ENCODE data around the gene WDR27. TPM values are rescaled to one million over a fixed set of nuclear protein-coding genes. Genes with fewer than 3 reads are reported as not detected.

Gene WDR27
- total RNA-seq, 2 experiments from 2014 or later: 77.2 to 108 TPM

DNA sequence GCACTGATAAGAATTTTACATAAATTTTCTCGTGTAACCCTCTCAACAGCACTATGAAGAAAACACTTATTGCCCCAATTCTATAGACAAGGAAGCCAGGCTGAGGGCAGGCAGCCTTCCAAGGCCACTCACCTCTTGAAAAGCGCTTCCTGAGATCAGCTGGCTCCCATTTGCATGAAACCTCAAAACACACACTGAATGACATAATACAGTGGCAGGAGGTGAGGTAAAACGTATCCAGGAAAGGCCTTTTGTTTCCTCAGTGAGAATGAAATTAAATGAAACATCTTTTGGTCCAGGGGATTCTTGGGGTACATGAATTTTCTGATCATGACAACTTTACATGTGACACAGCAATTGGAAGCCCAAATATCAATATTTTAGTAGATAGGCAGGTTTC, 112.5 kb downstream of the WDR27 start:
- Histone ChIP-seq H3K36me3 (ENCODE audit: insufficient read depth, low read length) (no peaks in the 10 kb centered on the region), H3K4me1 (ENCODE audit: insufficient read depth, low read length, poor library complexity, severe bottlenecking) (peaks cover 17% of the 10 kb centered on the region), H3K4me3 (ENCODE audit: low read depth, low read length, poor library complexity, severe bottlenecking) (no peak overlapping the region), H3K9me3 (ENCODE audit: low read length) (peaks cover 8% of the 10 kb centered on the region; the same call in 1 of the 2 replicates), H3K9me2 (ENCODE audit: insufficient read depth, low read length) (no peaks in the 10 kb centered on the region), H2AFZ (ENCODE audit: low read length) (no peak overlapping the region), H4K20me1 (ENCODE audit: insufficient read depth, low read length) (no peaks in the 10 kb centered on the region), H3K27ac (ENCODE audit: low read depth, low read length, poor library complexity, severe bottlenecking) (no peak overlapping the region), H3K79me2 (ENCODE audit: insufficient read depth, low read depth, low read length) (no peaks in the 10 kb centered on the region), H3K4me2 (ENCODE audit: low read length) (peak overlapping the region; percentile 35; the same call in 1 of the 2 replicates)
- ChIA-PET POLR2A (no interaction called here), CTCF (ENCODE audit: unreplicated experiment) (no interaction called here)
- no TSS peak for BruUV-seq (replicated peaks)
- intact Hi-C loops (cut with micrococcal nuclease; ENCODE audit: unreplicated experiment): no loop called here
- DNase-seq (ENCODE audit: low spot score): peak; percentile 23
- TF ChIP-seq, protein P1, sequence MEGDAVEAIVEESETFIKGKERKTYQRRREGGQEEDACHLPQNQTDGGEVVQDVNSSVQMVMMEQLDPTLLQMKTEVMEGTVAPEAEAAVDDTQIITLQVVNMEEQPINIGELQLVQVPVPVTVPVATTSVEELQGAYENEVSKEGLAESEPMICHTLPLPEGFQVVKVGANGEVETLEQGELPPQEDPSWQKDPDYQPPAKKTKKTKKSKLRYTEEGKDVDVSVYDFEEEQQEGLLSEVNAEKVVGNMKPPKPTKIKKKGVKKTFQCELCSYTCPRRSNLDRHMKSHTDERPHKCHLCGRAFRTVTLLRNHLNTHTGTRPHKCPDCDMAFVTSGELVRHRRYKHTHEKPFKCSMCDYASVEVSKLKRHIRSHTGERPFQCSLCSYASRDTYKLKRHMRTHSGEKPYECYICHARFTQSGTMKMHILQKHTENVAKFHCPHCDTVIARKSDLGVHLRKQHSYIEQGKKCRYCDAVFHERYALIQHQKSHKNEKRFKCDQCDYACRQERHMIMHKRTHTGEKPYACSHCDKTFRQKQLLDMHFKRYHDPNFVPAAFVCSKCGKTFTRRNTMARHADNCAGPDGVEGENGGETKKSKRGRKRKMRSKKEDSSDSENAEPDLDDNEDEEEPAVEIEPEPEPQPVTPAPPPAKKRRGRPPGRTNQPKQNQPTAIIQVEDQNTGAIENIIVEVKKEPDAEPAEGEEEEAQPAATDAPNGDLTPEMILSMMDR (conservative IDR thresholded peaks at IDR 0.05; ENCODE audit: low read length): no peak
- no peak for TF ChIP-seq EZH2phosphoT487 (IDR thresholded peaks at IDR 0.05; ENCODE audit: borderline replicate concordance, low read depth, low read length)

DNA sequence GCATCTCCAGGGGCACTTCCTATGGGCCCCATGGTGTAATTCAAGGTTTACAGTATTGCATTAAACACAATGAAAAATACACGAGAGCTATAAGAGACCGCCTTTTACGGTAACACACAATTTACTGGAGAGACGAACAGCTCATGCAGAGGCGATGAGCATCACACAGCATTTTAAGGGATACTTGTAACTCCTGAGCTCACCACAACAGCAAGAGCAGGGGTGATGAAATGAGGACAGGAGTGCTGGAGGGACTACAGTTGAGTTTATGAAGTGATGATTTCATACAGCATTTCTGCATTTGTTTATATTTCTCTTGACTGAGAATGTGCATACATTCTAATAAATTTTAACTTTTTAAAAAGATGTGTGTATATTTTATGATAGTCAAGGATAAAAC, 113.9 kb downstream of the WDR27 start:
- no peak for DNase-seq (ENCODE audit: low spot score)
- Histone ChIP-seq H3K36me3 (ENCODE audit: insufficient read depth, low read length) (no peaks in the 10 kb centered on the region), H3K4me2 (ENCODE audit: low read length) (no peak overlapping the region), H3K9me3 (ENCODE audit: low read length) (peaks cover 8% of the 10 kb centered on the region; the same call in 1 of the 2 replicates), H2AFZ (ENCODE audit: low read length) (no peak overlapping the region), H3K4me3 (ENCODE audit: low read depth, low read length, poor library complexity, severe bottlenecking) (no peak overlapping the region), H3K27ac (ENCODE audit: low read depth, low read length, poor library complexity, severe bottlenecking) (no peak overlapping the region), H4K20me1 (ENCODE audit: insufficient read depth, low read length) (no peaks in the 10 kb centered on the region), H3K79me2 (ENCODE audit: insufficient read depth, low read depth, low read length) (no peaks in the 10 kb centered on the region), H3K9me2 (ENCODE audit: insufficient read depth, low read length) (no peaks in the 10 kb centered on the region), H3K4me1 (ENCODE audit: insufficient read depth, low read length, poor library complexity, severe bottlenecking) (peaks cover 26% of the 10 kb centered on the region)
- intact Hi-C loops (cut with micrococcal nuclease; ENCODE audit: unreplicated experiment): no loop called here
- no TSS peak for BruUV-seq (replicated peaks)
- ChIA-PET POLR2A (interaction anchor here (0.7 to 1.0 kb wide), 2 partner anchors 9 to 20 kb away, joined by 3 read pairs; no protein-coding TSS in a partner anchor), CTCF (ENCODE audit: unreplicated experiment) (no interaction called here)
- TF ChIP-seq, protein P1 (conservative IDR thresholded peaks at IDR 0.05; ENCODE audit: low read length): no peak
- TF ChIP-seq EZH2phosphoT487 (IDR thresholded peaks at IDR 0.05; ENCODE audit: borderline replicate concordance, low read depth, low read length): no peak

DNA sequence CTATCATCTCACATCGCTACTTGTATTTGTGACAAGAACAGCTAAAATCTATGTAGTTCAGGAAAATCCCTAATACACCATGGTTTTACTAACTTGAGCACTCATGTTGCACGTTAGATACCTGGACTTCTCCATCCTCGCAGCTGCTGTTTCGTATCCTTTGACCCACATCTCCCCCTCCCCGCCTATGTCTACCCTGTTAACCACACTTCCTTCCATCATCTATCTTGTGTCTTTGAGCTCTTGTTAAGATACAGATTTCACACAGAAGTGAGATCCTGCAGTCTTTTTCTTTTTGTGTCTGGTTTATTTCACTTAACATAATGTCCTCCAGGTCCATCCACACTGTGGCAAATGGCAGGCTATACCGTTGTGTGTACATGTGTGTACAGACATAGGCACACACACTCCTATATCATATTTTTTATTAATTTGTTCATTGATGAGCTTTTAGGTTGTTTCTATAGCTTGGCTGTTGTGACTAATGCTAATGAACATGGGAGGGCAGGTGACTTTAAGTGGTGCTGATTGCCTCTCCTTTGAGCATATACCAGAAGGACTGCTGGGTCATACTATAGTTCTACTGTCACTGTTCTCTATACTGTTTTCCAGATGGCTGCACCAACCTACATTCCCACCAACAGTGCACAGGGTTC, 117.8 kb downstream of the WDR27 start:
- Histone ChIP-seq H3K9me2 (ENCODE audit: insufficient read depth, low read length) (no peaks in the 10 kb centered on the region), H3K9me3 (ENCODE audit: low read length) (peaks cover 8% of the 10 kb centered on the region; the same call in 1 of the 2 replicates), H4K20me1 (ENCODE audit: insufficient read depth, low read length) (no peaks in the 10 kb centered on the region), H3K4me3 (ENCODE audit: low read depth, low read length, poor library complexity, severe bottlenecking) (no peak overlapping the region), H2AFZ (ENCODE audit: low read length) (no peak overlapping the region), H3K79me2 (ENCODE audit: insufficient read depth, low read depth, low read length) (no peaks in the 10 kb centered on the region), H3K4me1 (ENCODE audit: insufficient read depth, low read length, poor library complexity, severe bottlenecking) (peaks cover 12% of the 10 kb centered on the region), H3K27ac (ENCODE audit: low read depth, low read length, poor library complexity, severe bottlenecking) (no peak overlapping the region), H3K4me2 (ENCODE audit: low read length) (peak overlapping the region; percentile 35), H3K36me3 (ENCODE audit: insufficient read depth, low read length) (no peaks in the 10 kb centered on the region)
- peak; percentile 12 for DNase-seq (ENCODE audit: low spot score)
- intact Hi-C loops (cut with micrococcal nuclease; ENCODE audit: unreplicated experiment): no loop called here
- ChIA-PET POLR2A (interaction anchor here (0.7 to 1.3 kb wide), 2 partner anchors 12 to 69 kb away, joined by 4 to 5 read pairs; no protein-coding TSS in a partner anchor), CTCF (ENCODE audit: unreplicated experiment) (interaction anchor here (0.6 kb wide), 1 partner anchor 117 kb away, joined by 4 read pairs; no protein-coding TSS in a partner anchor)
- TF ChIP-seq EZH2phosphoT487 (IDR thresholded peaks at IDR 0.05; ENCODE audit: borderline replicate concordance, low read depth, low read length): no peak
- TF ChIP-seq, protein P1 (conservative IDR thresholded peaks at IDR 0.05; ENCODE audit: low read length): no peak
- no TSS peak for BruUV-seq (replicated peaks)
